Measurements from ENCODE around the gene LBR. TPM values are rescaled to one million over a fixed set of nuclear protein-coding genes. Genes with fewer than 3 reads are reported as not detected.
"Not testable (repeated sequence)": the region's sequence is repeated elsewhere in the genome, so short reads cannot be mapped to it uniquely, and the experiment has no call there.

Gene LBR
- total RNA-seq, 4 donors from 2014 or later: 16.5 to 19.8 (median 18.5) TPM

- intact Hi-C loops (cut with DNase I; ENCODE audit: low total_unique reads) (loop anchor here (1.0 kb wide), 5 partner anchors 227 to 501 kb away; no protein-coding TSS in a partner anchor), in situ Hi-C loops (cut with MboI; ENCODE audit: low sequenced_read_pairs in 4 of 4) (loop anchor here in 3 of 4 donors (5.0 to 10.0 kb wide), 7 partner anchors 370 to 510 kb away; no protein-coding TSS in a partner anchor)
- no peak overlapping the region for H3K27ac ChIP-seq
- DNase-seq (peak; percentile 26 to 39), ATAC-seq (peak; percentile 78 to 90)
- H3K27me3 ChIP-seq: no peaks in the 10 kb centered on the region
- peak overlapping the region in 2 of 4 donors; percentile 30 to 39 for H3K4me3 ChIP-seq
- peaks cover 2 to 10% of the 10 kb centered on the region in 2 donors for H3K4me1 ChIP-seq
- no peaks in the 10 kb centered on the region for H3K36me3 ChIP-seq
- H3K9me3 ChIP-seq: no peaks in the 10 kb centered on the region
- TF ChIP-seq CTCF (IDR thresholded peaks at IDR 0.05 in 4 of 5, conservative IDR thresholded peaks at IDR 0.05 in 1 of 5) (peak; percentile 100), POLR2A (IDR thresholded peaks at IDR 0.05) (no peak)
Observed at GRCh38 chr1:225474986-225475820, 47.4 kb upstream of the LBR start.

- H3K27me3 ChIP-seq: no peaks in the 10 kb centered on the region
- H3K4me1 ChIP-seq: peaks cover 5 to 10% of the 10 kb centered on the region in 2 donors
- no peak for TF ChIP-seq POLR2A (IDR thresholded peaks at IDR 0.05)
- TF ChIP-seq CTCF (IDR thresholded peaks at IDR 0.05 in 4 of 5, conservative IDR thresholded peaks at IDR 0.05 in 1 of 5): no peak
- H3K9me3 ChIP-seq: no peaks in the 10 kb centered on the region
- H3K36me3 ChIP-seq: no peaks in the 10 kb centered on the region
- intact Hi-C loops (cut with DNase I; ENCODE audit: low total_unique reads): no loop called here
- peak in 1 of 2 donors; percentile 17 for ATAC-seq
- in situ Hi-C loops (cut with MboI; ENCODE audit: low sequenced_read_pairs in 4 of 4): loop anchor here in 3 of 4 donors (10.0 kb wide), 3 partner anchors 370 to 510 kb away; no protein-coding TSS in a partner anchor
- DNase-seq: no peak
- no peak overlapping the region for H3K27ac ChIP-seq
- no peak overlapping the region for H3K4me3 ChIP-seq
Observed at GRCh38 chr1:225474439-225474985, 46.7 kb upstream of the LBR start.

GRCh38 chr1:225473676-225474438, 46.0 kb upstream of the LBR start:
- not testable (repeated sequence) for H3K9me3 ChIP-seq

GRCh38 chr1:225473266-225473665, 45.4 kb upstream of the LBR start:
- DNase-seq; H3K27ac ChIP-seq; ATAC-seq; H3K4me3 ChIP-seq; H3K27me3 ChIP-seq; H3K36me3 ChIP-seq; intact Hi-C loops (cut with DNase I; ENCODE audit: low total_unique reads); H3K9me3 ChIP-seq: not testable (repeated sequence)
- H3K4me1 ChIP-seq: peaks cover 5 to 10% of the 10 kb centered on the region in 2 donors
- in situ Hi-C loops (cut with MboI; ENCODE audit: low sequenced_read_pairs in 4 of 4): loop anchor here in 3 of 4 donors (10.0 kb wide), 3 partner anchors 372 to 512 kb away; no protein-coding TSS in a partner anchor

More at GRCh38 chr1:225473676-225474438, 46.0 kb upstream of the LBR start:
- intact Hi-C loops (cut with DNase I; ENCODE audit: low total_unique reads); H3K27ac ChIP-seq; DNase-seq; H3K27me3 ChIP-seq; ATAC-seq; H3K36me3 ChIP-seq; H3K4me3 ChIP-seq: not testable (repeated sequence)
- in situ Hi-C loops (cut with MboI; ENCODE audit: low sequenced_read_pairs in 4 of 4): loop anchor here in 3 of 4 donors (10.0 kb wide), 3 partner anchors 371 to 511 kb away; no protein-coding TSS in a partner anchor
- H3K4me1 ChIP-seq: peaks cover 5 to 10% of the 10 kb centered on the region in 2 donors

GRCh38 chr1:225471453-225472301, 43.8 kb upstream of the LBR start:
- H3K27ac ChIP-seq: no peak overlapping the region
- no peak for TF ChIP-seq CTCF (IDR thresholded peaks at IDR 0.05 in 4 of 5, conservative IDR thresholded peaks at IDR 0.05 in 1 of 5)
- no peak for TF ChIP-seq POLR2A (IDR thresholded peaks at IDR 0.05)
- peaks cover 8 to 10% of the 10 kb centered on the region in 2 donors for H3K4me1 ChIP-seq
- no peaks in the 10 kb centered on the region for H3K9me3 ChIP-seq
- H3K27me3 ChIP-seq: no peaks in the 10 kb centered on the region
- DNase-seq: no peak
- in situ Hi-C loops (cut with MboI; ENCODE audit: low sequenced_read_pairs in 4 of 4): loop anchor here in 3 of 4 donors (10.0 kb wide), 3 partner anchors 373 to 513 kb away; no protein-coding TSS in a partner anchor
- no peak for ATAC-seq
- H3K36me3 ChIP-seq: no peaks in the 10 kb centered on the region
- no peak overlapping the region for H3K4me3 ChIP-seq
- intact Hi-C loops (cut with DNase I; ENCODE audit: low total_unique reads): no loop called here

Measured in gastrocnemius medialis (tissue), 4 donors.